Endothelial cell (in vitro differentiated cells): Measurements from ENCODE around the gene SRRM2. TPM values are rescaled to one million over a fixed set of nuclear protein-coding genes. Genes with fewer than 3 reads are reported as not detected.

Source experiments
- DNase-seq: peaks from one replicate; pipeline ENCODE4 v3.0.0; 2021; ENCODE audit warnings: low spot score
- H3K27ac Mint-ChIP-seq: one replicate; pipeline ENCODE4 v1.8.0; 2021; ENCODE audit warnings: mixed read lengths, inconsistent platforms; ENCODE audit not compliant: unreplicated experiment
- H3K27me3 Mint-ChIP-seq: one replicate; pipeline ENCODE4 v1.8.0; 2021; ENCODE audit warnings: mild to moderate bottlenecking, moderate library complexity, mixed read lengths, inconsistent platforms; ENCODE audit not compliant: unreplicated experiment
- H3K36me3 Mint-ChIP-seq: one replicate; pipeline ENCODE4 v1.8.0; 2021; ENCODE audit warnings: mild to moderate bottlenecking, low read depth, mixed read lengths, inconsistent platforms; ENCODE audit not compliant: unreplicated experiment
- H3K4me1 Mint-ChIP-seq: one replicate; pipeline ENCODE4 v1.8.0; 2021; ENCODE audit warnings: mild to moderate bottlenecking, mixed read lengths, inconsistent platforms; ENCODE audit not compliant: unreplicated experiment
- H3K4me3 Mint-ChIP-seq: one replicate; pipeline ENCODE4 v1.8.0; 2021; ENCODE audit warnings: mild to moderate bottlenecking, mixed read lengths, inconsistent platforms; ENCODE audit not compliant: unreplicated experiment
- H3K9me3 Mint-ChIP-seq: one replicate; pipeline ENCODE4 v1.8.0; 2021; ENCODE audit warnings: mixed read lengths, inconsistent platforms; ENCODE audit not compliant: unreplicated experiment
- total RNA-seq: library from RNA; stranded (reverse); fragmentation: NEBNext Ultra II Directional; extraction: Animal tissue kit (Norgen Biotek cat#: 25700); gene quantifications from one replicate; pipeline ENCODE4 v1.2.1, GENCODE V29; 2021; ENCODE audit not compliant: unreplicated experiment
- TF ChIP-seq, protein P1 (sequence below): fragments of 200-600 bp; sonication (generic); IDR thresholded peaks from one replicate; pipeline ENCODE4 v1.5.0; 2021; ENCODE audit warnings: antibody characterized with exemption; ENCODE audit not compliant: unreplicated experiment

SRRM2 gene
- total RNA-seq, 1 donor from 2014 or later = 456 TPM

DNA sequence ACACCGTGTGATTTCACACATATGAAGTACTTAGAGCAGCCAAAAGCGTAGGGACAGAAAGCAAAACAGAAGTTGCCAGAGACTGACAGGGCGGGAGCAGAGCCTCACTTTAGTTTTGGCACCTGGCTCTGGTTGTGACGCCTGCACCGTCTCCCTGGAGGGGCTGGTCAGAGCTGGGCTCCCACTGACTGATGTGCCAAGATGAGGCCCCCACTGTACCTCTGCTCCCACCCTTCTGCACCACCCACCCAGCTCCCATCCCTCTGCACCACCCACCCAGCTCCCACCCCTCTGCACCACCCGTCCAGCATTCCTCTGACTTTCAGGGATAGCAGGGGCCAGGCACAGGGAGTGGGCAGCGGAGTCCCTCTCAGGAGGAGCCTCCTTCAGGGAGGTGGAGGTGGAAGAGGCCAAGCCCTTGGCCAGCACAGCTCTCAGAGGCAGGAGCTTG lies 61.4 kb downstream of the SRRM2 start:
- Mint-ChIP-seq H3K27me3 (peaks cover 7% of the 10 kb centered on the region), H3K36me3 (no peaks in the 10 kb centered on the region), H3K9me3 (no peaks in the 10 kb centered on the region), H3K4me3 (no peak overlapping the region), H3K4me1 (no peaks in the 10 kb centered on the region), H3K27ac (no peak overlapping the region)
- DNase-seq = no peak
- TF ChIP-seq, protein P1, sequence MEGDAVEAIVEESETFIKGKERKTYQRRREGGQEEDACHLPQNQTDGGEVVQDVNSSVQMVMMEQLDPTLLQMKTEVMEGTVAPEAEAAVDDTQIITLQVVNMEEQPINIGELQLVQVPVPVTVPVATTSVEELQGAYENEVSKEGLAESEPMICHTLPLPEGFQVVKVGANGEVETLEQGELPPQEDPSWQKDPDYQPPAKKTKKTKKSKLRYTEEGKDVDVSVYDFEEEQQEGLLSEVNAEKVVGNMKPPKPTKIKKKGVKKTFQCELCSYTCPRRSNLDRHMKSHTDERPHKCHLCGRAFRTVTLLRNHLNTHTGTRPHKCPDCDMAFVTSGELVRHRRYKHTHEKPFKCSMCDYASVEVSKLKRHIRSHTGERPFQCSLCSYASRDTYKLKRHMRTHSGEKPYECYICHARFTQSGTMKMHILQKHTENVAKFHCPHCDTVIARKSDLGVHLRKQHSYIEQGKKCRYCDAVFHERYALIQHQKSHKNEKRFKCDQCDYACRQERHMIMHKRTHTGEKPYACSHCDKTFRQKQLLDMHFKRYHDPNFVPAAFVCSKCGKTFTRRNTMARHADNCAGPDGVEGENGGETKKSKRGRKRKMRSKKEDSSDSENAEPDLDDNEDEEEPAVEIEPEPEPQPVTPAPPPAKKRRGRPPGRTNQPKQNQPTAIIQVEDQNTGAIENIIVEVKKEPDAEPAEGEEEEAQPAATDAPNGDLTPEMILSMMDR = no peak

DNA sequence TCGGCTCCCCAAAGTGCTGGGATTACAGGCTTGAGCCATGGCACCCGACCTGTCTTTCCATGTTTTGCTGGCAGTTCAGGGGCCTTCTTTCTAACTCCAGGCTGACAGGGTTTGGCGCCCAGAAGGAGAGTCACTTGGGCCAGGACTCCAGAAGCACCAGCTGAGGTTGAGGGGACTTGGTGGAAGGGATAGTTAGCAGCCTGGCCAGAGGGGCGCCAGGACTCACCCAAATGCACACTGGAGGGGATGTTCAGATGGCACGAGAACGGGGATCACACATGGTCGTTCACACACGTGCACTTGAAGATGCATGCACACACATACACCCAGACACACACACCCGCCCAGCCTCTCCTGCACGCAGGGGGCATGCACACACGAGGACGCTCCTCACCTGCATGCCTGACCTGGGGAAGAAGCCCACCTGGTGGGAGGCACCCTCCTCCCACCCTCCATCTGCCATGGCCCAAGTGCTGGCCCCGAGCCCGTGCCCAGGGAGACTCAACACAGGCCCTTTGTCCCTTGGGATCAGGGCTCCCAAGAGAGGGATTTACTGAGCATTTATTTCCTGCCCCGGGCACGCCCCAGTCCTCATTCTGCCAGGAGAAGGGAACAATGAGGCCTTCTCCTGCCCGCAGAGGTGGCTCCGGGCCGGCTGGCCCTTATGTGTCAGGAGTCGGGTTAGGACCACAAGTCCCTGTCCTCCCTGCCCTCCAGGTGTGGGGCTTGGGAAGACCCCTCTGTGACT lies 62.3 kb downstream of the SRRM2 start:
- TF ChIP-seq, protein P1 = no peak
- DNase-seq = no peak
- H3K36me3 Mint-ChIP-seq = no peaks in the 10 kb centered on the region
- no peaks in the 10 kb centered on the region for H3K4me1 Mint-ChIP-seq
- H3K9me3 Mint-ChIP-seq = no peaks in the 10 kb centered on the region
- no peak overlapping the region for H3K4me3 Mint-ChIP-seq
- H3K27me3 Mint-ChIP-seq = peaks cover 10% of the 10 kb centered on the region
- H3K27ac Mint-ChIP-seq = no peak overlapping the region

DNA sequence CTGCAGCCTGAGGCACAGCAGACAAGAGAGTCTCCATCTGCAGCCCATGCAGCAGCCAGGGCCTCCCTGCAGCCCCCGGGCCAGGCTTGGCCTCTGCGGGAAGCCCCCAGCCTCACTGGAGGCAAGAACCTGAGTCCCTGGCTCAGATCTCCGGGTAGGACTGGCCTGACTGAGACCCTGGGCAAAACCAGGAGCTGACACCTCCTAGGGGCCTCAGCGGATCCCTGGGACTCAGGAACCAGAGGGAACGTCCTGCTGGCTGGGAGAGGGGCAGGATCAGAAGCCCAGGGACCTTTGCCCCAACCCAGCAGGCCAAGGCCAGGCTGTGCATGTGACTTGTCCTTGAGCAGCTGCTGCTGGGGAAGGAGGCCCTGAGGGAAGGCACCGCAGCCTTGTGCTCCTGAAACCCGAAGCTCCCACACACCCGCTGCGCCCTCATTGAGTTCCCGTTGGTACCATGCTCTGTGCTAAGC lies 62.9 kb downstream of the SRRM2 start:
- Mint-ChIP-seq H3K36me3 (no peaks in the 10 kb centered on the region), H3K27me3 (peaks cover 10% of the 10 kb centered on the region), H3K27ac (no peak overlapping the region), H3K4me3 (no peak overlapping the region), H3K9me3 (no peaks in the 10 kb centered on the region), H3K4me1 (no peaks in the 10 kb centered on the region)
- no peak for DNase-seq
- TF ChIP-seq, protein P1 = no peak

DNA sequence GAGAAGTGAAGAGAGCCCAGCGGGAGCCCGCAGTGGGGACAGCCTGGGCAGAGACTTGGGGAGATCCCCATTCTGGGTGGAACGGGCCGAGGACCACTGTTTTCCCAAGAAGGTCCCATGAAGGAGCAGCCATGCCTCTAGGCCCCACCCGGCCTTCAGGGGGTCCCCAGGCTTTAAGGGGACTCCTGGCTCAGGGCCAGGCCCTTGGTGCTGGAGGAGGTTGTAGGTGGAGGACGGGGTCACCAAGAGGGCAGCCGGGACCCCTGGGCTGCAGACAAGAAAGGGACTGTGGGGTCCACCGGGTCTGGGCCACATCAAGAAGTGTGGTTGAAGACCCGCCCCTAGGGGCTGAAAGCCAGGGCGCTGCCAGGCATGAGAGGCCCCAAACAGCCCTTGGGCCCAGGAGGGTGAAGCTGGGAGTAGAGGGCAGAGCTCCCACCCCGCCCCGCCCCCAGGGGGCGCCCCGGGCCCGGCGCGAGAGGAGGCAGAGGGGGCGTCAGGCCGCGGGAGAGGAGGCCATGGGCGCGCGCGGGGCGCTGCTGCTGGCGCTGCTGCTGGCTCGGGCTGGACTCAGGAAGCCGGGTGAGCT lies 64.4 kb downstream of the SRRM2 start, which contains the start of gene PRSS21:
Gene PRSS21, plus strand, starts transcription at position 487 of the 589 bp plus-strand sequence. Its CDS starts 32 bp downstream, at position 519.
- Mint-ChIP-seq H3K27me3 (peaks cover 12% of the 10 kb centered on the region), H3K36me3 (no peaks in the 10 kb centered on the region), H3K9me3 (no peaks in the 10 kb centered on the region), H3K4me1 (no peaks in the 10 kb centered on the region), H3K27ac (no peak within 1 kb of the TSS), H3K4me3 (no peak within 1 kb of the TSS)
- no peak for DNase-seq
- TF ChIP-seq, protein P1 = peak; percentile 33
